ENCODE results near the gene APPBP2. TPM values are rescaled to one million over a fixed set of nuclear protein-coding genes. Genes with fewer than 3 reads are reported as not detected.

Gene APPBP2
- 10 to 100 TPM; 27.0 to 48.3 (median 39.9) TPM for total RNA-seq

- Histone ChIP-seq H3K4me1 (peaks cover 0 to 42% (median 19%) of the 10 kb centered on the region in 4 donors), H3K27ac (peak within 1 kb of the TSS; percentile 96 to 100 (median 99)), H3K9me3 (no peaks in the 10 kb centered on the region), H3K36me3 (no peaks in the 10 kb centered on the region), H3K27me3 (no peaks in the 10 kb centered on the region), H3K4me3 (peak within 1 kb of the TSS; percentile 68 to 95 (median 92))
- DNase-seq (ENCODE audit: low spot score in 2 of 2): peak; percentile 78 to 82
- 0 to 1% methylated on average over 29 to 67 of the region's 69 CpGs for WGBS, 2 donors
- TF ChIP-seq POLR2A (IDR thresholded peaks at IDR 0.05) (peak; percentile 89 to 94), EP300 (IDR thresholded peaks at IDR 0.05) (peak; percentile 30 to 99)
- TF ChIP-seq, protein P1, sequence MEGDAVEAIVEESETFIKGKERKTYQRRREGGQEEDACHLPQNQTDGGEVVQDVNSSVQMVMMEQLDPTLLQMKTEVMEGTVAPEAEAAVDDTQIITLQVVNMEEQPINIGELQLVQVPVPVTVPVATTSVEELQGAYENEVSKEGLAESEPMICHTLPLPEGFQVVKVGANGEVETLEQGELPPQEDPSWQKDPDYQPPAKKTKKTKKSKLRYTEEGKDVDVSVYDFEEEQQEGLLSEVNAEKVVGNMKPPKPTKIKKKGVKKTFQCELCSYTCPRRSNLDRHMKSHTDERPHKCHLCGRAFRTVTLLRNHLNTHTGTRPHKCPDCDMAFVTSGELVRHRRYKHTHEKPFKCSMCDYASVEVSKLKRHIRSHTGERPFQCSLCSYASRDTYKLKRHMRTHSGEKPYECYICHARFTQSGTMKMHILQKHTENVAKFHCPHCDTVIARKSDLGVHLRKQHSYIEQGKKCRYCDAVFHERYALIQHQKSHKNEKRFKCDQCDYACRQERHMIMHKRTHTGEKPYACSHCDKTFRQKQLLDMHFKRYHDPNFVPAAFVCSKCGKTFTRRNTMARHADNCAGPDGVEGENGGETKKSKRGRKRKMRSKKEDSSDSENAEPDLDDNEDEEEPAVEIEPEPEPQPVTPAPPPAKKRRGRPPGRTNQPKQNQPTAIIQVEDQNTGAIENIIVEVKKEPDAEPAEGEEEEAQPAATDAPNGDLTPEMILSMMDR (IDR thresholded peaks at IDR 0.05): peak in 1 of 5 experiments; percentile 30
Observed at GRCh38 chr17:60525685-60526514, at the start of gene APPBP2. Gene APPBP2 (minus strand): TSS chr17:60526242. CDS start chr17:60525931, 311 bp downstream.

DNA sequence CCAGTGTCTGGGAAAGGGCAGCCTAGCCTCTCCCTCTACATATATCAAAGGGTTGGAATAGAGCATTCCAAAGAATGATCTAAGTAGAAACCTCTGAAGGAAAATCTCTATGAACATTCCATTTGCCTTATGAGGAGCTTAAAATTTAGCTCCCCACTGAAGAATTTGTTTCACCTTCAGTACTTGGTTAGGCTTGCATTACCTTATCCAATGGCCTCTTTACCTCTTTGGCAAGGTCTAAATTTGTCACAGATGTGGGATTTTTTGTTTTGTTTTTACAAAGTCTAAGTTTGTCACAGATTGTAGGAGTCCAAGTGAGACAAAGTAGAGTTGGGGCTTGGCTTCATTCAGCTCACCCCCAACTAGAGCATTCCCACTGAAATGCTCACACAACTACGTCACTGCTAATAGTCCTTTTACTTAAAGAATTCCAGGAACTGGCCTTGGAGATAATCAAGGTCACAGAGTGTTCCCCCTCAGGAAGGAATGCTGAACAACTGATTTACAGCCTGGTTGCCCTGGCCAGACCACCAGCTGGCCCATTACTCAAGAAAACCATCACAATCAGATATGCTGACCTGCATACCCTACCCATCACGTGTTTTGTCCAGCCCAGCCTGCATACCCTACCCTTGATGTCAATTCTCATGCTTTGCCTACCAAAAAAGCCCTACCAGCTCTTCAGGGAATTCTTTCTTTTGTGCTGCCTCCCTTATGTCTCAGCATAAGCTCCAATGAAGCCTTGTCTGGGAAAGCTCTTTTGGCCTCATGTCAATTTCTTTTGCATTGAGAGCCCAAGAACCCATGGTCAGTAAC lies 47.4 kb upstream of the APPBP2 start:
- H3K4me3 ChIP-seq: no peak overlapping the region
- no peaks in the 10 kb centered on the region for H3K27me3 ChIP-seq
- no peaks in the 10 kb centered on the region for H3K9me3 ChIP-seq
- peak overlapping the region in 2 of 4 donors; percentile 5 to 75 for H3K27ac ChIP-seq
- WGBS, 2 donors: 50 to 59% methylated on average over 2 of the region's 2 CpGs
- DNase-seq (ENCODE audit: low spot score in 2 of 2): no peak
- H3K4me1 ChIP-seq: peaks cover 0 to 22% (median 4%) of the 10 kb centered on the region in 4 donors
- TF ChIP-seq, protein P1 (IDR thresholded peaks at IDR 0.05): no peak
- peak in 1 of 2 donors; percentile 61 for TF ChIP-seq EP300 (IDR thresholded peaks at IDR 0.05)
- H3K36me3 ChIP-seq: no peaks in the 10 kb centered on the region

DNA sequence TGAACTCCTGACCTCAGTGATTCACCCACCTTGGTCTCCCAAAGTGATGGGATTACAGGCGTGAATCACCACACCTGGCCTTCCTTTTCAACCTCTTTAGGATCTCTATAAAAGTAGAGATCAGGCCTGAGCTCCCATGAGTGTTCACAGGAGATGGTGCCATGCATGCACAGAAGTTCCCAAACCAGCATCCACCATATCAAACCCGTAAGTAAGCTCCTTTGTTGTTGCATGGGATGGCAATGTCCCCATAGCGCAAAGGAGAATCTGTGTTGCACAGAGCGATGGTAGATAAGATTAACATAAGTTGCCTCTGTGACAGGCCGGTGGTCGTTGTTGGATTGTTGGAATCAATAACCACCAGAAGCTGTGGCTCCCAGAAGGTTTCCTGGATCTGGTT lies 39.2 kb upstream of the APPBP2 start:
- no peaks in the 10 kb centered on the region for H3K36me3 ChIP-seq
- H3K27me3 ChIP-seq: no peaks in the 10 kb centered on the region
- no peak overlapping the region for H3K4me3 ChIP-seq
- DNase-seq (ENCODE audit: low spot score in 2 of 2): no peak
- H3K9me3 ChIP-seq: no peaks in the 10 kb centered on the region
- peaks cover 0 to 5% (median 3%) of the 10 kb centered on the region in 4 donors for H3K4me1 ChIP-seq
- TF ChIP-seq, protein P1 (IDR thresholded peaks at IDR 0.05): no peak
- no peak overlapping the region for H3K27ac ChIP-seq
- 91 to 99% methylated on average over 6 of the region's 6 CpGs for WGBS, 2 donors

GRCh38 chr17:60563743-60564142 lies 37.7 kb upstream of the APPBP2 start:
- DNase-seq (ENCODE audit: low spot score in 2 of 2): no peak

More at GRCh38 chr17:60563743-60564142, 37.7 kb upstream of the APPBP2 start:
- no peak overlapping the region for H3K27ac ChIP-seq
- WGBS, 2 donors: 82 to 88% methylated on average over 2 of the region's 2 CpGs
- no peaks in the 10 kb centered on the region for H3K4me1 ChIP-seq
- no peaks in the 10 kb centered on the region for H3K36me3 ChIP-seq
- H3K9me3 ChIP-seq: no peaks in the 10 kb centered on the region
- TF ChIP-seq EP300 (IDR thresholded peaks at IDR 0.05) (no peak), POLR2A (IDR thresholded peaks at IDR 0.05) (no peak)
- TF ChIP-seq, protein P1 (IDR thresholded peaks at IDR 0.05): no peak
- H3K4me3 ChIP-seq: no peak overlapping the region
- H3K27me3 ChIP-seq: no peaks in the 10 kb centered on the region

Measured in tibial nerve (tissue), 4 donors.